ENCODE data around the gene MAPK8IP1.

DNA sequence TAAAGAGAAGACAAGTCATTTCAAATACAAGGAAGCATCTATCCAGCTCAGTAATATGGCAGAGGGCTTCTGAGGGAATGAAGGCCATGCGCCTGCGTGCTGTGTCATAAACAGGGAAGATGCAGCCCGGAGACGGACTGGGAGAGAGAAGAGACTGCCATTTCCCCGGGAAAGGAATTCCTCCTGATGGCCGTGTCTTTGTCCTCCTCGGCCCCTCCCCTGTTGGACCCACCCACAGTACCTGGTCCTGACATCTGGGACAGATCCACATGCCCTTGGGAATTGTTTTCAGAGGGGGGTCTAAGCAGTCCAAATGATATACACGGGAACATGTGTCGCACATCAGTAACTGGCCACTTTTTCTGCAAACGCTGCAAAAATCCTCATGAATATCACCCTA lies 52.5 kb downstream of the MAPK8IP1 start:
- TF ChIP-seq, protein P1, sequence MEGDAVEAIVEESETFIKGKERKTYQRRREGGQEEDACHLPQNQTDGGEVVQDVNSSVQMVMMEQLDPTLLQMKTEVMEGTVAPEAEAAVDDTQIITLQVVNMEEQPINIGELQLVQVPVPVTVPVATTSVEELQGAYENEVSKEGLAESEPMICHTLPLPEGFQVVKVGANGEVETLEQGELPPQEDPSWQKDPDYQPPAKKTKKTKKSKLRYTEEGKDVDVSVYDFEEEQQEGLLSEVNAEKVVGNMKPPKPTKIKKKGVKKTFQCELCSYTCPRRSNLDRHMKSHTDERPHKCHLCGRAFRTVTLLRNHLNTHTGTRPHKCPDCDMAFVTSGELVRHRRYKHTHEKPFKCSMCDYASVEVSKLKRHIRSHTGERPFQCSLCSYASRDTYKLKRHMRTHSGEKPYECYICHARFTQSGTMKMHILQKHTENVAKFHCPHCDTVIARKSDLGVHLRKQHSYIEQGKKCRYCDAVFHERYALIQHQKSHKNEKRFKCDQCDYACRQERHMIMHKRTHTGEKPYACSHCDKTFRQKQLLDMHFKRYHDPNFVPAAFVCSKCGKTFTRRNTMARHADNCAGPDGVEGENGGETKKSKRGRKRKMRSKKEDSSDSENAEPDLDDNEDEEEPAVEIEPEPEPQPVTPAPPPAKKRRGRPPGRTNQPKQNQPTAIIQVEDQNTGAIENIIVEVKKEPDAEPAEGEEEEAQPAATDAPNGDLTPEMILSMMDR (IDR thresholded peaks at IDR 0.05; ENCODE audit: extremely low read depth in 1 of 2, insufficient read depth in 1 of 2, low read depth in 1 of 2, low read length in 2 of 2): no peak
- no peak for TF ChIP-seq JUN (IDR thresholded peaks at IDR 0.05; ENCODE audit: borderline replicate concordance, insufficient read depth, insufficient read length, low read depth)
- no peak for TF ChIP-seq POLR2AphosphoS5 (IDR thresholded peaks at IDR 0.05; ENCODE audit: insufficient read depth, low read depth, low read length)
